Panc1 (cell line): Measurements from ENCODE around the gene STARD9. TPM values are rescaled to one million over a fixed set of nuclear protein-coding genes. Genes with fewer than 3 reads are reported as not detected.

Source experiments
- ATAC-seq: fragments of 200-7000 bp; cut with Tn5 transposase; 2 replicates; pipeline ENCODE4 v1.9.1; 2020; ENCODE audit warnings: mild to moderate bottlenecking, moderate library complexity
- BruUV-seq: library from RNA; stranded (reverse); fragments of 400-500 nt; replicated peaks from 2 replicates; lab custom pipeline; 2021; lab: Mats Ljungman, UMichigan
- CTCF ChIA-PET: fragments of 300-600 bp; sonication (Branson Sonifier 250); formaldehyde crosslinking; loops from one replicate; lab custom pipeline; 2022; ENCODE audit warnings: antibody characterized with exemption; lab: Charles Lee
- POLR2A ChIA-PET: fragments of 300-600 bp; sonication (Branson Sonifier 250); formaldehyde crosslinking; loops from one replicate; lab custom pipeline; 2022; ENCODE audit warnings: antibody characterized with exemption; lab: Charles Lee
- DNase-seq: peaks from one replicate; pipeline ENCODE4 v3.0.0-alpha.2; 2010; ENCODE audit warnings: low read depth, low spot score
- H3K27ac ChIP-seq: 2 replicates; pipeline ENCODE4 v1.5.1; 2011; ENCODE audit warnings: mild to moderate bottlenecking, low read length, inconsistent platforms
- H3K27me3 ChIP-seq: fragments of 200-500 bp; sonication (Bioruptor generic); 2 replicates; pipeline ENCODE4 v1.6.0; 2014; ENCODE audit warnings: low read length, inconsistent platforms; ENCODE audit not compliant: control insufficient read depth, insufficient read depth
- H3K36me3 ChIP-seq: fragments of 200-500 bp; sonication (Bioruptor generic); 2 replicates; pipeline ENCODE4 v1.5.1; 2014; ENCODE audit warnings: inconsistent platforms, mild to moderate bottlenecking, low read length, moderate library complexity; ENCODE audit not compliant: control insufficient read depth, insufficient read depth
- H3K4me1 ChIP-seq: 2 replicates; pipeline ENCODE4 v1.5.1; 2011; ENCODE audit warnings: inconsistent platforms, mild to moderate bottlenecking, low read length, moderate library complexity; ENCODE audit not compliant: control insufficient read depth, insufficient read depth
- H3K4me3 ChIP-seq, 2 experiments: 2 replicates each; pipeline ENCODE4 v1.5.1; 2011 to 2012; ENCODE audit warnings: low read depth in 2 of 2, low read length in 2 of 2, mild to moderate bottlenecking in 2 of 2, inconsistent platforms in 1 of 2, moderate library complexity in 1 of 2
- H3K9me3 ChIP-seq: fragments of 200-500 bp; sonication (Bioruptor generic); 2 replicates; pipeline ENCODE4 v1.5.1; 2014; ENCODE audit warnings: low read depth, mild to moderate bottlenecking, inconsistent platforms, low read length, moderate library complexity; ENCODE audit not compliant: control insufficient read depth, insufficient read depth
- POLR2AphosphoS5 ChIP-seq: IDR thresholded peaks from 2 replicates; pipeline ENCODE4 v1.6.1; 2012; ENCODE audit warnings: mild to moderate bottlenecking, low read depth, low read length, moderate library complexity
- REST ChIP-seq, 2 experiments: IDR thresholded peaks; 2 replicates each; pipeline ENCODE4 v1.6.1; 2011 to 2012; ENCODE audit warnings: low read depth in 2 of 2, control low read depth in 1 of 2, low read length in 1 of 2, mild to moderate bottlenecking in 1 of 2, moderate library complexity in 1 of 2; ENCODE audit not compliant: insufficient read depth in 1 of 2
- SIN3A ChIP-seq: IDR thresholded peaks from 2 replicates; pipeline ENCODE4 v1.6.1; 2012; ENCODE audit warnings: low read depth, mild to moderate bottlenecking, low read length, moderate library complexity, borderline replicate concordance; ENCODE audit not compliant: insufficient read depth
- TCF7L2 ChIP-seq: IDR thresholded peaks from 2 replicates; pipeline ENCODE4 v1.6.1; 2011; ENCODE audit warnings: mild to moderate bottlenecking, low read depth, low read length, inconsistent platforms
- in situ Hi-C: cut with HindIII; loops from 2 replicates; pipeline ENCODE4 v1.10.0; 2016; ENCODE audit warnings: low sequenced_read_pairs, low pct_unique_long_range_greater_than_20kb
- intact Hi-C: fragments of 100-400 bp; cut with micrococcal nuclease; formaldehyde crosslinking; loops from one replicate; pipeline ENCODE4 v1.10.0; 2022; ENCODE audit not compliant: unreplicated experiment
- total RNA-seq: library from RNA; stranded (reverse); gene quantifications from one replicate; pipeline ENCODE4 v1.2.1, GENCODE V29; 2021; ENCODE audit not compliant: unreplicated experiment
- TF ChIP-seq, protein P1 (sequence below): fragments of 450-650 bp; IDR thresholded peaks from 2 replicates; pipeline ENCODE4 v1.5.1; 2017; ENCODE audit warnings: mild to moderate bottlenecking

STARD9 gene
- total RNA-seq, 1 experiment from 2014 or later: 13.4 TPM

DNA sequence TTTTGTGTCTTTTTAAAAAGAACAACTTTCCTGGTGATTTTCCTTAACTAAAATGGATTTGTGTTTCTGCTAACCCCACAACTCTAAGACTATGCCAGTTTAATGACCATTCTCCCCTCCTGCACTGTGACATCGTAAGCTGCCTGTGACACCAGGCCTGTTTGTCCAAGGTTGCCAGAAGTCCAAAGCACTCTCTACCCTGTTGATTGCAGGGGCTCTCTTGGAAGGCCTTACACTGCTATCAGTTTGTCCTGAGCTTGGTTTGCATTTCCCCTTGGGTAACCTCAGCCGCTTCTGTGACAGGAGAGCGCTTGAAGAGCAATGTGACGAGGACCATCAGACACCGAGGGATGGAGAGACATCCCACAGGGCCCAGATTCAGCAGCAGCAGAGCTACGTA is 105.7 kb downstream of the STARD9 start:
- H3K4me3 ChIP-seq: no peak overlapping the region
- in situ Hi-C loops: no loop called here
- no peaks in the 10 kb centered on the region for H3K36me3 ChIP-seq
- no peaks in the 10 kb centered on the region for H3K4me1 ChIP-seq
- DNase-seq (no peak), ATAC-seq (no peak)
- no peaks in the 10 kb centered on the region for H3K9me3 ChIP-seq
- POLR2A ChIA-PET: no interaction called here
- TF ChIP-seq TCF7L2: no peak
- TF ChIP-seq POLR2AphosphoS5: no peak
- no peak for TF ChIP-seq SIN3A
- TF ChIP-seq, protein P1, sequence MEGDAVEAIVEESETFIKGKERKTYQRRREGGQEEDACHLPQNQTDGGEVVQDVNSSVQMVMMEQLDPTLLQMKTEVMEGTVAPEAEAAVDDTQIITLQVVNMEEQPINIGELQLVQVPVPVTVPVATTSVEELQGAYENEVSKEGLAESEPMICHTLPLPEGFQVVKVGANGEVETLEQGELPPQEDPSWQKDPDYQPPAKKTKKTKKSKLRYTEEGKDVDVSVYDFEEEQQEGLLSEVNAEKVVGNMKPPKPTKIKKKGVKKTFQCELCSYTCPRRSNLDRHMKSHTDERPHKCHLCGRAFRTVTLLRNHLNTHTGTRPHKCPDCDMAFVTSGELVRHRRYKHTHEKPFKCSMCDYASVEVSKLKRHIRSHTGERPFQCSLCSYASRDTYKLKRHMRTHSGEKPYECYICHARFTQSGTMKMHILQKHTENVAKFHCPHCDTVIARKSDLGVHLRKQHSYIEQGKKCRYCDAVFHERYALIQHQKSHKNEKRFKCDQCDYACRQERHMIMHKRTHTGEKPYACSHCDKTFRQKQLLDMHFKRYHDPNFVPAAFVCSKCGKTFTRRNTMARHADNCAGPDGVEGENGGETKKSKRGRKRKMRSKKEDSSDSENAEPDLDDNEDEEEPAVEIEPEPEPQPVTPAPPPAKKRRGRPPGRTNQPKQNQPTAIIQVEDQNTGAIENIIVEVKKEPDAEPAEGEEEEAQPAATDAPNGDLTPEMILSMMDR: no peak
- no peak for TF ChIP-seq REST (IDR thresholded peaks at IDR 0.05; ENCODE audit: insufficient read depth in 1 of 2, low read depth in 2 of 2, low read length in 1 of 2)
- intact Hi-C loops: no loop called here
- no peak overlapping the region for H3K27ac ChIP-seq
- BruUV-seq: no TSS peak
- CTCF ChIA-PET: interaction anchor here (0.5 kb wide), 1 partner anchor 13 kb away, joined by 3 read pairs; no protein-coding TSS in a partner anchor
- H3K27me3 ChIP-seq: no peaks in the 10 kb centered on the region

DNA sequence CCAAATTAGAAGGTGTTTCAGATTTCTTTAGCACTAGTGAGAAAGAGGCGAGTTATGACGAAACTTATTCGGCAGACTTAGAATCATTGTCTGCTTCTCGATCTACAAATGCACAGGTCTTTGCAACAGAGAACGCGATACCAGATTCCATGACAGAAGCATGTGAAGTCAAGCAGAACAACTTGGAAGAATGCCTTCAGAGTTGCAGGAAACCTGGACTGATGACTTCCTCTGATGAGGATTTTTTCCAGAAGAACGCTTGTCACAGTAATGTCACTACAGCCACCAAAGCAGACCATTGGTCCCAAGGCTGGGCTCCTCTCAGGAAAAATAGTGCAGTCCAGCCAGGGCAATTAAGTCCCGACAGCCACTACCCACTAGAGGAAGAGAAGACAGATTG is 110.9 kb downstream of the STARD9 start:
- no peaks in the 10 kb centered on the region for H3K4me1 ChIP-seq
- TF ChIP-seq REST (IDR thresholded peaks at IDR 0.05; ENCODE audit: insufficient read depth in 1 of 2, low read depth in 2 of 2, low read length in 1 of 2) (no peak), POLR2AphosphoS5 (no peak), SIN3A (no peak), TCF7L2 (no peak)
- TF ChIP-seq, protein P1: no peak
- ATAC-seq: no peak
- H3K27ac ChIP-seq: no peak overlapping the region
- H3K4me3 ChIP-seq: no peak overlapping the region
- H3K36me3 ChIP-seq: no peaks in the 10 kb centered on the region
- H3K9me3 ChIP-seq: no peaks in the 10 kb centered on the region
- POLR2A ChIA-PET: no interaction called here
- in situ Hi-C loops: no loop called here
- CTCF ChIA-PET: no interaction called here
- H3K27me3 ChIP-seq: no peaks in the 10 kb centered on the region
- intact Hi-C loops: no loop called here
- no peak for DNase-seq
- BruUV-seq: no TSS peak
